LNCAP (cell line): ENCODE data around the gene PIK3AP1.

ENCODE experiments used
- TF ChIP-seq, protein P1 (sequence below): fragments of 450-650 bp; IDR thresholded peaks from 2 replicates; pipeline ENCODE4 v1.5.1; 2017; ENCODE audit warnings: mild to moderate bottlenecking

The PIK3AP1 gene

DNA sequence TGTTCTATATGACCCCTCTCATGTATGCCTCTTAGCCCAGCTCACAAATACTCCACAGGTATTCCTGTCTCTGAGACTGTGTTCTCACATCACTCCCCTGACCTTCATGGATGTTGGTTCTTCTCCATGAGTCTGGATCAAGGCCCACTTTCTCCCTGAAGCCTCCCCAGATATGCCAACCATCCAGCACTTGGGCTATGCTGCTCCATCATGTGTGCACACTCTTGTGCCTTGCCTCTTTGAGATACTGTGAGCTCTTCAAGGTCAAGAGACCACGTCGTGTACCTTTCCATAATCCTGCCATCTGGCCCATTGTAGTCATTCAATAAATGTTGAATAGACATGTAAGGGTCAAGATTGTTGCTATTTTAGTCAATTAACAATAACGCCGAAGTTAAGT is 103.4 kb downstream of the PIK3AP1 start:
- TF ChIP-seq, protein P1, sequence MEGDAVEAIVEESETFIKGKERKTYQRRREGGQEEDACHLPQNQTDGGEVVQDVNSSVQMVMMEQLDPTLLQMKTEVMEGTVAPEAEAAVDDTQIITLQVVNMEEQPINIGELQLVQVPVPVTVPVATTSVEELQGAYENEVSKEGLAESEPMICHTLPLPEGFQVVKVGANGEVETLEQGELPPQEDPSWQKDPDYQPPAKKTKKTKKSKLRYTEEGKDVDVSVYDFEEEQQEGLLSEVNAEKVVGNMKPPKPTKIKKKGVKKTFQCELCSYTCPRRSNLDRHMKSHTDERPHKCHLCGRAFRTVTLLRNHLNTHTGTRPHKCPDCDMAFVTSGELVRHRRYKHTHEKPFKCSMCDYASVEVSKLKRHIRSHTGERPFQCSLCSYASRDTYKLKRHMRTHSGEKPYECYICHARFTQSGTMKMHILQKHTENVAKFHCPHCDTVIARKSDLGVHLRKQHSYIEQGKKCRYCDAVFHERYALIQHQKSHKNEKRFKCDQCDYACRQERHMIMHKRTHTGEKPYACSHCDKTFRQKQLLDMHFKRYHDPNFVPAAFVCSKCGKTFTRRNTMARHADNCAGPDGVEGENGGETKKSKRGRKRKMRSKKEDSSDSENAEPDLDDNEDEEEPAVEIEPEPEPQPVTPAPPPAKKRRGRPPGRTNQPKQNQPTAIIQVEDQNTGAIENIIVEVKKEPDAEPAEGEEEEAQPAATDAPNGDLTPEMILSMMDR, result no peak

DNA sequence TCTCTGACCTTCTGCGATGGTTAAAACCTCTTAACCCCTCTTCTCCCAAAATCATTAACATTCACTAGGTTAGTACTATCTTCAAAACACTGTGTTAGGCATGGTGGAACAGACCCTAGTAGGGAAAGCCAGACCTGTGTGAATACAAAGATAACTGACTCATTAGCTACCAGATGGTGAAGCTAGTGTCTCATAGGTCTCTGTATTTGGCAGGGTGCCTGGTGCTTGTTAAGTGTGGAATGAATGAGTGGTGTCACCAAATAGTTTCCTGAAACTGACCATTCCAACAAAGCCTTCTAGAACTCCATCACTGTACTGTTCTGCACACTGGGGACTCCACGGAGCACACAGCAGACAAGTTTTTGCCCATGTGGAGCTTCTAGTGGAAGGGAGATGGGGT is 105.8 kb downstream of the PIK3AP1 start:
- TF ChIP-seq, protein P1, result no peak

DNA sequence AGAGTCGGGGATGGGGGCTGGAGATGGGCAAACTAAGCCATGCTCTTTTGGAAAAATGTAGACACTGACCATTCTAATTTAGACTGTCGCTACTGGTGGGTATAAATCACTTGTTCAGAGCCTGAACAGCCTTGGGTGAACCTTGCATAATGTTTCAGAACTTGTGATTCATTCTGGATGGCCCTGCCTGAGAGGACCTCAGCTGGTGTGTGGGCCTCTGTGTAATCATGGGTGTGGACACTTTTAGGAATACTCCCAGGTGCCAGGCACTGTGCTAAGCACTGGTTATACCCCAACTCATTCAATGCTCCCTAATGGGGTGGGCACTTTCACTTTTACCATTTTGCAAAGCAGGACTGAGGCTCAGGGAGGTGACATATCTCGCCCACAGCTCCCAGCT is 106.7 kb downstream of the PIK3AP1 start:
- TF ChIP-seq, protein P1, result no peak

DNA sequence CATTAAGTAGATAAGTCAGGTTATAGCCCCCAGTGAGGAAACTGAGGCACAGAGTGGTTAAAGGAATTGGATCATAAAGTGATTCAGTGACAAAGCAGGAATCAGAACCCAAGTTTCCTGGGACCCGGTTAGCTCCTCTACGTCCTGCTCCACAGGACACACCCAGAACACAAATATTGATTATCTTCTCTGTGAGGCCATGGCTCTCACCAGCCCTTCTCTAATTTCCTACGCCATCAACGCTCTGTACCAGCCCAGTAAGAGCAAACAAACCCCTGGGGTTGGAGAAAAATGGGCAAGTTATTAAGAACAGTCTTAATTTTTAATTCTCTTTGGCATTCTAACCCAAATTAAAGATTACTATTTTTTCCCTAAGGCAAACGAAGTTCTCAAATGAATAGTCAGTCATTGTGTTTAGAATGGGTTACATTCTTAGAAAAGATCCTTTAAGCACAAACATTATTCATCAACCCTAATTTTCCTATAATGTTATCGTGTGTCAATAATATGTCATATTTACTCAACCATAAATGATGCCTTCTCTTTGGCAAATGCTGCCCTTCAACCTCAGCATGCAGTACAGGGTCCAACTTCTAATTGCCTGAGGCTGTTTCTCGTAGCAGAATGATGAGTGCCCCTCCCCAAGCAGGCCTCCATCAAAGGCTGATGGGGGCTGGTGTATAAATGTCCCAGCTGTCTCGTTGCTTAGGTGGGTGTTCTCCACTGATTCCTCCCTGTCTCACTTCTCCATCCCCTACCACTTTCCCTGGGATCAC is 108.1 kb downstream of the PIK3AP1 start:
- TF ChIP-seq, protein P1, result no peak

DNA sequence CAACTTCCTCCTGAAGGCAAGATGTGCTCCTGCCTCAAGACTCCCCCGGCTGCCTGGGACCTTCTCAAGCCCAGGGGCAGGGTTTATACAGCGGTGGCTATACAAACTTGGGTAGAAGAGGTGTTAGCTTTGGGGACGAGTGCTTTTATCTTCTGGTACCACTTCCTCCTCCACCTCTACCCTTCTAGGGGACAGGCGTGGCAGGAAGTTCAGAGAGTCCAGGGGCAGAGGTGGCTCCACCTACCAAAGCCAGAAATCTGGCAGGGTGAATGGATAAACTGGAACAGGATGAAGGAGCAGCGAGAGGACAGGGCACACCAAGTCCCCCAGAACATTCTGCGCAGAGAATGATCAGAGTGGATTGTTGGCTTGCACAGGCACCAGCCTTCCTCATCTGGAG is 109.5 kb downstream of the PIK3AP1 start:
- TF ChIP-seq, protein P1, result no peak

DNA sequence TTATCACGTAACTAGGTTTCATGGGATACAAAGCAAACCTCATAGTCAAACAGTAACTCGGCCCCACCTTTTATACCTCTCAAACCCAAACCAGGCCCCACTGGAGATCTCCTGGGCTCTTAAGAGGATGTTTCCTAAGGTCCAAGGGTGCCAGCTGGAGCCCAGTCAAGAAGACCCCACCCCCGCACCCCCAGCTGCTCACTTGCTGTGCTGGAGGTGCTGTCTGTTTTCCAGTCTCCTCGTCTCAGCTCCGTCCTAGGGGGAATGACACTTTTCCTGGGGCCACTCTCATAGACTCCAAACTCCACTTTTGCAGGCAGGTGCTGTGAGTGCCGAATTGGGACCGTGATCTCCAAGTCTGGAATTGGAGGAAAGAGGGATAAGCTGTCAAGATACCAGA is 110.8 kb downstream of the PIK3AP1 start:
- TF ChIP-seq, protein P1, result no peak

DNA sequence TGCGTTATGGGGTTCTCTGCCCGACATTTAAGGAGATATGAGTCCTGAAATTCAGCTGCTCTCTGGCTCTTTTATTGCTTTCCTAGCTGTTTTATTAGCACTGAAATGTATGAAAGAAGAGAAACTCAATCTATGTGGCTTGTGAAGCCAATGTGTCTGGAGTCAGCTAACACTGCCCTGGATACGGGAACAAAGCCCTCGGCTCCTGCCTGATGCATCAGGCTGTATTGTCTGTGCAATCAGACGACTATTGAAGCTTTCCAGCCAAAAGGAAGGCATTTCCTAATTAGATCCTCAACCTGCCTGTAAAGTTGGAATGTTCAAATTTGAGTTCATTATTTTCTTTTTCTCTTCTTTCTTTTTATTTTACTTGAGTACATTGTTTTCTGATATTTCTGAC is 111.5 kb downstream of the PIK3AP1 start:
- TF ChIP-seq, protein P1, result no peak

DNA sequence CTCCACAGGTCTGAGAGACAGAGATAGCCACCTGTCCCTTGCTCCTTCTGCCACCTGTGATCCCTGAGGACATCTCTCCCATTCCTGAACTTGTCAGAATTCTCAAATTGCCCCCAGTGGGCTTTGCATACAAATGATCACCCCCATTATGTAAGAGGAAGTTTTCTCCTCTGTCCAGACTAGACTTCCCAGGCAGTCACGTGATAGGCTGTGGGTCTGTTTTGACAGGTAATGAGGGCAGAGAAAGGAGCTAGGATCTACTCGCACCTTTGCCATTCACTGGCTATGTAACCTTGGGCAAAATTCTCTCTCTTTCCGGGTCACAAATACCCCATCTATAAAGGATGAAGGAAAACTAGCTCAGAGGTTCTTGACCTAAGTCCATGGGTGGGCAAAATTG is 112.1 kb downstream of the PIK3AP1 start:
- TF ChIP-seq, protein P1, result no peak
